PFSK-1 (cell line): ENCODE results near the gene KREMEN2.

Source experiments
- FOXP2 ChIP-seq: optimal IDR thresholded peaks from 2 replicates; pipeline ENCODE3; 2011; ENCODE audit warnings: borderline replicate concordance, control low read depth, inconsistent platforms; ENCODE audit not compliant: insufficient read depth; ENCODE audit errors: extremely low read length, extremely low read depth
- POLR2AphosphoS5 ChIP-seq: IDR thresholded peaks from 2 replicates; pipeline ENCODE4 v1.6.1; 2012; ENCODE audit warnings: low read depth, mild to moderate bottlenecking, control low read depth, low read length, moderate library complexity
- REST ChIP-seq, 2 experiments: IDR thresholded peaks; 2 replicates each; pipeline versions ENCODE4 v1.6.1 to v1.8.0; 2011 to 2012; ENCODE audit warnings: low read depth in 2 of 2, low read length in 2 of 2, control low read depth in 1 of 2, inconsistent platforms in 1 of 2, mild to moderate bottlenecking in 1 of 2, moderate library complexity in 1 of 2; ENCODE audit not compliant: insufficient read depth in 1 of 2
- SIN3A ChIP-seq: IDR thresholded peaks from 2 replicates; pipeline ENCODE4 v1.6.1; 2012; ENCODE audit warnings: mild to moderate bottlenecking, low read length, moderate library complexity, borderline replicate concordance; ENCODE audit not compliant: insufficient read depth
- TAF1 ChIP-seq: IDR thresholded peaks from 2 replicates; pipeline ENCODE4 v1.6.1; 2012; ENCODE audit warnings: low read length, control low read depth, borderline replicate concordance; ENCODE audit not compliant: insufficient read depth

KREMEN2 gene

GRCh38 chr16:2980227-2981176, 16.4 kb downstream of the KREMEN2 start, which contains the start of gene PKMYT1:
Gene PKMYT1 (minus strand): TSS chr16:2980446. CDS start chr16:2979657, 789 bp downstream.
- TF ChIP-seq TAF1 (peak; percentile 67; the same call in 1 of the 2 replicates), SIN3A (no peak), FOXP2 (no peak), POLR2AphosphoS5 (peak; percentile 91), REST (IDR thresholded peaks at IDR 0.05; ENCODE audit: insufficient read depth in 1 of 2, low read depth in 2 of 2, low read length in 2 of 2) (no peak)

- no peak for TF ChIP-seq REST (IDR thresholded peaks at IDR 0.05; ENCODE audit: insufficient read depth in 1 of 2, low read depth in 2 of 2, low read length in 2 of 2)
Measured at GRCh38 chr16:2981177-2981898, 17.3 kb downstream of the KREMEN2 start.

- TF ChIP-seq TAF1 = no peak
- no peak for TF ChIP-seq FOXP2
- TF ChIP-seq REST (IDR thresholded peaks at IDR 0.05; ENCODE audit: insufficient read depth in 1 of 2, low read depth in 2 of 2, low read length in 2 of 2) = no peak
- no peak for TF ChIP-seq POLR2AphosphoS5
- TF ChIP-seq SIN3A = no peak
Measured at GRCh38 chr16:2981899-2982250, 17.8 kb downstream of the KREMEN2 start.

GRCh38 chr16:2982402-2982801, 18.3 kb downstream of the KREMEN2 start:
- TF ChIP-seq FOXP2 = no peak
- TF ChIP-seq SIN3A = no peak
- no peak for TF ChIP-seq TAF1
- no peak for TF ChIP-seq POLR2AphosphoS5
- no peak for TF ChIP-seq REST (IDR thresholded peaks at IDR 0.05; ENCODE audit: insufficient read depth in 1 of 2, low read depth in 2 of 2, low read length in 2 of 2)
